ENCODE data around the gene NFIC. TPM values are rescaled to one million over a fixed set of nuclear protein-coding genes. Genes with fewer than 3 reads are reported as not detected.

Gene NFIC
- polyA plus RNA-seq, 4 donors = 4.5 to 37.9 (median 8.2) TPM

GRCh38 chr19:3359015-3359918 is 7.1 kb upstream of the NFIC start:
- Histone ChIP-seq H3K4me3 (ENCODE audit: low read depth in 1 of 3, low read length in 3 of 3) (peak overlapping the region; percentile 63 to 100 (median 100)), H3K27ac (ENCODE audit: low read depth in 1 of 3, low read length in 2 of 3) (peak overlapping the region; percentile 61 to 80 (median 63)), H3K4me1 (ENCODE audit: control insufficient read depth in 3 of 3, insufficient read depth in 2 of 3, low read depth in 1 of 3, low read length in 2 of 3) (peaks cover 0 to 12% (median 0%) of the 10 kb centered on the region in 3 donors), H3K27me3 (ENCODE audit: control insufficient read depth in 3 of 3, insufficient read depth in 3 of 3, low read length in 3 of 3) (peaks cover 0 to 55% (median 0%) of the 10 kb centered on the region in 3 donors), H3K36me3 (ENCODE audit: control insufficient read depth in 3 of 3, insufficient read depth in 2 of 3, low read depth in 1 of 3, low read length in 3 of 3) (peaks cover 0 to 2% (median 0%) of the 10 kb centered on the region in 3 donors), H3K9me3 (ENCODE audit: control insufficient read depth in 2 of 2, insufficient read depth in 1 of 2, low read depth in 1 of 2, low read length in 1 of 2) (peaks cover 0 to 4% of the 10 kb centered on the region in 2 donors)
- DNase-seq = peak; percentile 64 to 66
- FAIRE-seq = no peak
- 0 to 1% (median 1%) methylated on average over 49 to 129 of the region's 129 CpGs for WGBS, 3 donors

DNA sequence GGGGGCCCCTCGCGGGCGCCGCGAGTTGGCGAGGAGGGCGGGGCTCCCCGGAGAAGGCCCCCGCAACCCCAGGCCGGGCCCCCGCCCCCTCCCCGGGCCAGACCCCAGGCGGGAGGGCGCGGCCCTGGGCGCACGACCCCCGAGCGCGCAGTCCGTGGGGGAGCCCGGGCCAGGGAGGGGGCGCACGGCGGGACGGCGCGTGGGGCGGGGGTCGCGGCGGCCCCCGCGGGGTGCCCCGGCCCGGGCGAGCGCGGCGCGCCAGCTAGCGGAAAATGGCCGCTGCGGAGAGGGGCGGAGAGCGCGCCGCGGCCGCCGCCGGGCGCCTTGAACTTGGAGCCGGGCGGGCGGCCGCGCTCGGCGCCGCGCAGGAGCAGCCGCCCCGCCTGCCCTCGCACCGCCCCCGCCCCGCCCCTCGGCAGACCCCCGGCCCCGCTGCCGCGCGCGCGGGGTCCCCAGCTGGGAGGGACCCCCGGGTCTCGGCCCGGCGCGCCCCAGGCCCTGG is 6.4 kb upstream of the NFIC start:
- peak overlapping the region; percentile 60 to 88 (median 61) for H3K27ac ChIP-seq (ENCODE audit: low read depth in 1 of 3, low read length in 2 of 3)
- H3K9me3 ChIP-seq (ENCODE audit: control insufficient read depth in 2 of 2, insufficient read depth in 1 of 2, low read depth in 1 of 2, low read length in 1 of 2) = no peaks in the 10 kb centered on the region
- peaks cover 0 to 2% (median 0%) of the 10 kb centered on the region in 3 donors for H3K36me3 ChIP-seq (ENCODE audit: control insufficient read depth in 3 of 3, insufficient read depth in 2 of 3, low read depth in 1 of 3, low read length in 3 of 3)
- 0 to 1% (median 1%) methylated on average over 12 to 81 of the region's 81 CpGs for WGBS, 3 donors
- no peak for FAIRE-seq
- peaks cover 0 to 12% (median 0%) of the 10 kb centered on the region in 3 donors for H3K4me1 ChIP-seq (ENCODE audit: control insufficient read depth in 3 of 3, insufficient read depth in 2 of 3, low read depth in 1 of 3, low read length in 2 of 3)
- H3K4me3 ChIP-seq (ENCODE audit: low read depth in 1 of 3, low read length in 3 of 3) = peak overlapping the region; percentile 56 to 100 (median 100)
- DNase-seq = peak in 1 of 2 donors; percentile 54
- peaks cover 0 to 62% (median 0%) of the 10 kb centered on the region in 3 donors for H3K27me3 ChIP-seq (ENCODE audit: control insufficient read depth in 3 of 3, insufficient read depth in 3 of 3, low read length in 3 of 3)

- H3K27ac ChIP-seq (ENCODE audit: low read depth in 1 of 3, low read length in 2 of 3) = peak overlapping the region; percentile 43 to 88 (median 60)
- H3K36me3 ChIP-seq (ENCODE audit: control insufficient read depth in 3 of 3, insufficient read depth in 2 of 3, low read depth in 1 of 3, low read length in 3 of 3) = peaks cover 0 to 2% (median 0%) of the 10 kb centered on the region in 3 donors
- peaks cover 0 to 69% (median 0%) of the 10 kb centered on the region in 3 donors for H3K27me3 ChIP-seq (ENCODE audit: control insufficient read depth in 3 of 3, insufficient read depth in 3 of 3, low read length in 3 of 3)
- no peaks in the 10 kb centered on the region for H3K9me3 ChIP-seq (ENCODE audit: control insufficient read depth in 2 of 2, insufficient read depth in 1 of 2, low read depth in 1 of 2, low read length in 1 of 2)
- H3K4me1 ChIP-seq (ENCODE audit: control insufficient read depth in 3 of 3, insufficient read depth in 2 of 3, low read depth in 1 of 3, low read length in 2 of 3) = peaks cover 0 to 15% (median 0%) of the 10 kb centered on the region in 3 donors
- FAIRE-seq = no peak
- 0 to 1% (median 1%) methylated on average over 80 to 90 of the region's 90 CpGs for WGBS, 3 donors
- peak overlapping the region; percentile 56 to 100 (median 100) for H3K4me3 ChIP-seq (ENCODE audit: low read depth in 1 of 3, low read length in 3 of 3)
- DNase-seq = peak; percentile 43 to 68
Measured at GRCh38 chr19:3360421-3361383, 5.7 kb upstream of the NFIC start.

- WGBS, 3 donors = 42 to 49% (median 42%) methylated on average over 27 of the region's 27 CpGs
- H3K9me3 ChIP-seq (ENCODE audit: control insufficient read depth in 2 of 2, insufficient read depth in 1 of 2, low read depth in 1 of 2, low read length in 1 of 2) = no peaks in the 10 kb centered on the region
- peaks cover 0 to 2% (median 0%) of the 10 kb centered on the region in 3 donors for H3K36me3 ChIP-seq (ENCODE audit: control insufficient read depth in 3 of 3, insufficient read depth in 2 of 3, low read depth in 1 of 3, low read length in 3 of 3)
- H3K4me3 ChIP-seq (ENCODE audit: low read depth in 1 of 3, low read length in 3 of 3) = peak overlapping the region; percentile 56 to 100 (median 100)
- H3K27me3 ChIP-seq (ENCODE audit: control insufficient read depth in 3 of 3, insufficient read depth in 3 of 3, low read length in 3 of 3) = peaks cover 0 to 74% (median 0%) of the 10 kb centered on the region in 3 donors
- no peak for DNase-seq
- H3K27ac ChIP-seq (ENCODE audit: low read depth in 1 of 3, low read length in 2 of 3) = peak overlapping the region in 2 of 3 donors; percentile 60 to 88
- no peak for FAIRE-seq
- H3K4me1 ChIP-seq (ENCODE audit: control insufficient read depth in 3 of 3, insufficient read depth in 2 of 3, low read depth in 1 of 3, low read length in 2 of 3) = peaks cover 0 to 16% (median 2%) of the 10 kb centered on the region in 3 donors
Measured at GRCh38 chr19:3361384-3362216, 4.8 kb upstream of the NFIC start.

DNA sequence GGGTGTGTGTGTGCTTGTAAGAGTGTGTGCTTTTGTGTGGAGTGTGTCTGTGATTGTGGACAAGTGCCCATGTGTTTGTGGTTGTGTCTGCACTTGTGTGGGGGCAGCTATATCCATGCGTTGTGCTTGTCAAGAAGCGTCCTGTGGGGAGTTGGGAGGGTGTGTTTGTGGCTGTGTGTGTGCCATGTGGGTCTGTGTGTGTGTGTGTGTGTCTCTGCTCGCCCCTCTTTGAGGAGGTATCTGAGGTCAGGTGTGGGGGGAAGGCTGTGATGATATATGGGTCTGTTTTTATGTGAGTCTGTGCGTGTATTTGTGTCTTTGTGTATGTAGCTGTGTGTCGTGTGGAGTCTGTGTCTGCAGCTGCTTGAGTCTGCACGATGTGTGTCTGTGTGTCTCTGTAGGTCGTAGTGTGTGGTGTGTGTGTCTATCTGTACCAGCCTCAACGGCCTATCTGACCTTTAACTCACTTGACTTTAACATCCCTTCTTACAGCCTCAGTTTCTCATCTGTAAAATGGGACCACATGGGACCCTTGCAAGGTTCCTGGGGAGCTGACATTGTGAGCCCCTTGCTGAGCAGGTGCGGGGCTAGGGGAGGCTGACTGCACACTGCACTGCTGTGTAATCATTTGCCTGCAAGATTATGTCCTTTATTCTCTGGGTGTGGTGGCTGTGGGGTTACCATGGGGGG is 4.0 kb upstream of the NFIC start:
- 48 to 65% (median 53%) methylated on average over 9 of the region's 9 CpGs for WGBS, 3 donors
- no peak for FAIRE-seq

DNA sequence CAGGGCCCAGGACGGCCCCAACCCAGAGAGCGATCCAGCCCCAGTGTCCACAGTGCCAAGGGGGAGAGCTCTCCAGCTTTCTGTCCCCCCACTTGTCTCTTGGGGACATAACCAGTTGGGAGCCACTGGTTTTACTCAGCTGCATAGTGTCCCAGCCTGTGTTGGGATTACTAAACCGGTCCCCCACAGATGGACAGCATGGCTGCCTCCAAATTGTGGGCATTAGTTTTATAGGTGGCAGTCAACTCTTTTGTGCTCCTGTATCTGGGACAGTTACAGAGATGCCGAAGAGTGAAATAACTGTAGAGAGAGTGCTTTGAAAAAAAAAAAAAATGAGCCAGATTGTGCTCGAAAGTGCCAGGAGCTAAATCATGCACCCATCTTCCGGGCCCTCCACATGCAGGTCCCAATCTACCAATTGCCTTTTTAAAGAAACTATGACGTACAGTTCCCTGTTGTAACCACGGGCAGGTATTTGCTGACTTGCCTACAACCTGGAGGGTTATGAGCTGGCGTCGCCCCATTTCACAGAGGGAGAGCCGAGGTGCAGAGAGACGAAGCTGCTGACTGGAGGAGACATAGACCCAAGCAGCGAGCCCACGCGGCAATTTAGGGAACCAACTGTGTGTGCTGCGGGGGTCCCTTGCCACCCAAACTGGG is 2.4 kb upstream of the NFIC start:
- H3K4me1 ChIP-seq (ENCODE audit: control insufficient read depth in 3 of 3, insufficient read depth in 2 of 3, low read depth in 1 of 3, low read length in 2 of 3) = peaks cover 0 to 19% (median 2%) of the 10 kb centered on the region in 3 donors
- DNase-seq (no peak), FAIRE-seq (no peak)
- H3K4me3 ChIP-seq (ENCODE audit: low read depth in 1 of 3, low read length in 3 of 3) = no peak overlapping the region
- peaks cover 0 to 5% (median 0%) of the 10 kb centered on the region in 3 donors for H3K36me3 ChIP-seq (ENCODE audit: control insufficient read depth in 3 of 3, insufficient read depth in 2 of 3, low read depth in 1 of 3, low read length in 3 of 3)
- WGBS, 3 donors = 67 to 72% (median 69%) methylated on average over 16 of the region's 16 CpGs
- peaks cover 0 to 79% (median 0%) of the 10 kb centered on the region in 3 donors for H3K27me3 ChIP-seq (ENCODE audit: control insufficient read depth in 3 of 3, insufficient read depth in 3 of 3, low read length in 3 of 3)
- H3K9me3 ChIP-seq (ENCODE audit: control insufficient read depth in 2 of 2, insufficient read depth in 1 of 2, low read depth in 1 of 2, low read length in 1 of 2) = no peaks in the 10 kb centered on the region
- H3K27ac ChIP-seq (ENCODE audit: low read depth in 1 of 3, low read length in 2 of 3) = peak overlapping the region in 1 of 3 donors; percentile 12

More for the DNA sequence above, 4.0 kb upstream of the NFIC start:
- H3K9me3 ChIP-seq (ENCODE audit: control insufficient read depth in 2 of 2, insufficient read depth in 1 of 2, low read depth in 1 of 2, low read length in 1 of 2) = no peaks in the 10 kb centered on the region
- H3K4me3 ChIP-seq (ENCODE audit: low read depth in 1 of 3, low read length in 3 of 3) = no peak overlapping the region
- H3K27ac ChIP-seq (ENCODE audit: low read depth in 1 of 3, low read length in 2 of 3) = no peak overlapping the region
- no peak for DNase-seq
- H3K36me3 ChIP-seq (ENCODE audit: control insufficient read depth in 3 of 3, insufficient read depth in 2 of 3, low read depth in 1 of 3, low read length in 3 of 3) = peaks cover 0 to 2% (median 0%) of the 10 kb centered on the region in 3 donors
- H3K27me3 ChIP-seq (ENCODE audit: control insufficient read depth in 3 of 3, insufficient read depth in 3 of 3, low read length in 3 of 3) = peaks cover 0 to 73% (median 0%) of the 10 kb centered on the region in 3 donors
- H3K4me1 ChIP-seq (ENCODE audit: control insufficient read depth in 3 of 3, insufficient read depth in 2 of 3, low read depth in 1 of 3, low read length in 2 of 3) = peaks cover 0 to 20% (median 2%) of the 10 kb centered on the region in 3 donors
